Astrocyte (in vitro differentiated cells and primary cell): ENCODE data around the gene ATP2B2. TPM values are rescaled to one million over a fixed set of nuclear protein-coding genes. Genes with fewer than 3 reads are reported as not detected.

Experiments
- DNase-seq: peaks from one replicate; pipeline ENCODE4 v3.0.0-alpha.2; 2010; ENCODE audit warnings: low read depth
- FAIRE-seq: peaks from 2 replicates; lab custom pipeline; 2011; peaks lifted over from hg19 to GRCh38; lab: Jason Lieb, UNC
- H2AFZ ChIP-seq: 2 replicates; pipeline ENCODE4 v1.6.0; 2012; ENCODE audit warnings: low read depth, low read length, inconsistent platforms
- H3K27ac ChIP-seq: 2 replicates; pipeline ENCODE4 v1.5.1; 2011; ENCODE audit warnings: low read depth, low read length, inconsistent platforms
- H3K27me3 ChIP-seq: 2 replicates; pipeline ENCODE4 v1.6.0; 2011; ENCODE audit warnings: low read length, inconsistent platforms; ENCODE audit not compliant: insufficient read depth
- H3K36me3 ChIP-seq: 2 replicates; pipeline ENCODE4 v1.5.1; 2011; ENCODE audit warnings: low read length, inconsistent platforms; ENCODE audit not compliant: insufficient read depth
- H3K4me1 ChIP-seq: 2 replicates; pipeline ENCODE4 v1.5.1; 2011; ENCODE audit warnings: low read length, inconsistent platforms; ENCODE audit not compliant: insufficient read depth
- H3K4me2 ChIP-seq: 2 replicates; pipeline ENCODE4 v1.6.0; 2012; ENCODE audit warnings: low read length, inconsistent platforms
- H3K4me3 ChIP-seq: 2 replicates; pipeline ENCODE4 v1.5.1; 2011; ENCODE audit warnings: low read depth, mild to moderate bottlenecking, low read length, inconsistent platforms; ENCODE audit not compliant: insufficient read depth
- H3K79me2 ChIP-seq: 2 replicates; pipeline ENCODE4 v1.6.0; 2012; ENCODE audit warnings: mild to moderate bottlenecking, low read length, inconsistent platforms; ENCODE audit not compliant: insufficient read depth
- H3K9ac ChIP-seq: 2 replicates; pipeline ENCODE4 v1.6.0; 2012; ENCODE audit warnings: mild to moderate bottlenecking, low read length, inconsistent platforms
- H3K9me3 ChIP-seq: 2 replicates; pipeline ENCODE4 v1.5.1; 2012; ENCODE audit warnings: low read depth, mild to moderate bottlenecking, low read length, inconsistent platforms; ENCODE audit not compliant: insufficient read depth
- H4K20me1 ChIP-seq: 2 replicates; pipeline ENCODE4 v1.6.0; 2012; ENCODE audit warnings: low read length, inconsistent platforms; ENCODE audit not compliant: insufficient read depth
- H3K27ac Mint-ChIP-seq: one replicate; pipeline ENCODE4 v1.8.0; 2021; ENCODE audit warnings: mild to moderate bottlenecking, mixed read lengths; ENCODE audit not compliant: unreplicated experiment
- H3K27me3 Mint-ChIP-seq: one replicate; pipeline ENCODE4 v1.8.0; 2021; ENCODE audit warnings: low read depth, mixed read lengths; ENCODE audit not compliant: unreplicated experiment
- H3K36me3 Mint-ChIP-seq: one replicate; pipeline ENCODE4 v1.8.0; 2021; ENCODE audit warnings: low read depth, mixed read lengths; ENCODE audit not compliant: unreplicated experiment
- H3K4me1 Mint-ChIP-seq: one replicate; pipeline ENCODE4 v1.8.0; 2021; ENCODE audit warnings: low read depth, mixed read lengths; ENCODE audit not compliant: unreplicated experiment
- H3K4me3 Mint-ChIP-seq: one replicate; pipeline ENCODE4 v1.8.0; 2021; ENCODE audit warnings: mild to moderate bottlenecking, moderate library complexity, mixed read lengths; ENCODE audit not compliant: unreplicated experiment
- H3K9me3 Mint-ChIP-seq: one replicate; pipeline ENCODE4 v1.8.0; 2021; ENCODE audit warnings: mild to moderate bottlenecking, mixed read lengths; ENCODE audit not compliant: unreplicated experiment
- EZH2 ChIP-seq: IDR thresholded peaks from 2 replicates; pipeline ENCODE4 v1.6.1; 2012; ENCODE audit warnings: mild to moderate bottlenecking, low read length, inconsistent platforms; ENCODE audit not compliant: insufficient read depth
- total RNA-seq: library from RNA; stranded (reverse); gene quantifications from 2 replicates; pipeline ENCODE4 v1.2.1, GENCODE V29; 2021
- TF ChIP-seq, protein P1 (sequence below): IDR thresholded peaks from 2 replicates; pipeline ENCODE4 v1.5.1; 2011; ENCODE audit warnings: low read depth, mild to moderate bottlenecking, inconsistent platforms, low read length, moderate library complexity; ENCODE audit not compliant: insufficient read depth

Gene ATP2B2
- total RNA-seq, 1 donor from 2014 or later: 0.05 TPM

DNA sequence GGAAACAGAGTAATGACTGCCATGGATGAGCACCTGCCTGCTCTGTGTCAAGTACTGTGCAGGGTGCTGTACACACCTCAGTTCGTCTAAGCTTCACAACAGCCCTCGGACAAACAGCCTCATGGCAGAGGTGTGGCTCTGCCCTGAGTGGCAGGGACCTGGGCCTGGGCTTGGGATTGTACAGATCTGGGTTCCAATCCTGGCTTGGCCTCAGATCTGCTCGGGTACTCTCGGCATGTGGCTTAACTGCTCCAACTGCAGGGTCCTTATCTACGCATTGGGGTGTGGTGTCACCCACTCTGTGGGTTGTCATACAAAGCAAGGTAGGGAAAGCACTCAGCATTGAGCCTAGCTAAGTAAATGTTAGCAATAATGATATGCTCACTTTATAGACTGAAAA lies 137.9 kb downstream of the ATP2B2 start:
- peaks cover 18% of the 10 kb centered on the region for H3K27me3 Mint-ChIP-seq
- no peak overlapping the region for H2AFZ ChIP-seq
- H3K9me3 ChIP-seq: peaks cover 9% of the 10 kb centered on the region
- H3K27ac ChIP-seq: peak overlapping the region; percentile 80
- DNase-seq (no peak), FAIRE-seq (no peak)
- no peak overlapping the region for H3K4me3 ChIP-seq
- TF ChIP-seq, protein P1, sequence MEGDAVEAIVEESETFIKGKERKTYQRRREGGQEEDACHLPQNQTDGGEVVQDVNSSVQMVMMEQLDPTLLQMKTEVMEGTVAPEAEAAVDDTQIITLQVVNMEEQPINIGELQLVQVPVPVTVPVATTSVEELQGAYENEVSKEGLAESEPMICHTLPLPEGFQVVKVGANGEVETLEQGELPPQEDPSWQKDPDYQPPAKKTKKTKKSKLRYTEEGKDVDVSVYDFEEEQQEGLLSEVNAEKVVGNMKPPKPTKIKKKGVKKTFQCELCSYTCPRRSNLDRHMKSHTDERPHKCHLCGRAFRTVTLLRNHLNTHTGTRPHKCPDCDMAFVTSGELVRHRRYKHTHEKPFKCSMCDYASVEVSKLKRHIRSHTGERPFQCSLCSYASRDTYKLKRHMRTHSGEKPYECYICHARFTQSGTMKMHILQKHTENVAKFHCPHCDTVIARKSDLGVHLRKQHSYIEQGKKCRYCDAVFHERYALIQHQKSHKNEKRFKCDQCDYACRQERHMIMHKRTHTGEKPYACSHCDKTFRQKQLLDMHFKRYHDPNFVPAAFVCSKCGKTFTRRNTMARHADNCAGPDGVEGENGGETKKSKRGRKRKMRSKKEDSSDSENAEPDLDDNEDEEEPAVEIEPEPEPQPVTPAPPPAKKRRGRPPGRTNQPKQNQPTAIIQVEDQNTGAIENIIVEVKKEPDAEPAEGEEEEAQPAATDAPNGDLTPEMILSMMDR: no peak
- no peak for TF ChIP-seq EZH2
- H3K27me3 ChIP-seq: no peaks in the 10 kb centered on the region
- H3K4me3 Mint-ChIP-seq: no peak overlapping the region
- H3K9ac ChIP-seq: peak overlapping the region; percentile 52
- H3K9me3 Mint-ChIP-seq: peaks cover 20% of the 10 kb centered on the region
- no peaks in the 10 kb centered on the region for H3K36me3 ChIP-seq
- H4K20me1 ChIP-seq: no peaks in the 10 kb centered on the region
- H3K79me2 ChIP-seq: no peaks in the 10 kb centered on the region
- H3K4me1 Mint-ChIP-seq: peaks cover 25% of the 10 kb centered on the region
- H3K36me3 Mint-ChIP-seq: no peaks in the 10 kb centered on the region
- no peak overlapping the region for H3K27ac Mint-ChIP-seq
- peak overlapping the region; percentile 68 for H3K4me2 ChIP-seq
- peaks cover 28% of the 10 kb centered on the region for H3K4me1 ChIP-seq

DNA sequence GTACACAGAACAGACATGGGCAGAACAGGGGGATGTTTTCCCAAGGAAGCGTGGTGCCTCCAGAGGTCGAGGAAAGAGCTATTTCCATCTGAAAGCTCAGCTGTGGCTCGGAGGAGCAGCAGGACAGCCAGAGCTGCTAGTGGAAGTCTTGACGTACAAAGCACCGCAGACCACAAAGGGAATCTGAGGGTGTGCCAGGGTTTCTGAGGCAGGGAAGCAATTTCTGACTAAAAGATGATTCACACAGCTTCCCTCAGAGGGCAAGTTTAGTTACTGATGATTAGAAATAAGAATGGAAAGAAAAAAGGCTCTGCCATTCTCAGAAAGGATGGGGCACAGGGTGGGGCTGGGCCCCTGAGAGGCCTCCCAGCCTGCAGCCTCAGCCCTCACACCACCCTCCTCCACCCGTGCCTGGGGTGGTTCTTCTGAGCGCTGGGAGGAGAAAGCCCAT lies 138.7 kb downstream of the ATP2B2 start:
- Histone ChIP-seq H3K79me2 (no peaks in the 10 kb centered on the region), H4K20me1 (no peaks in the 10 kb centered on the region), H3K4me3 (no peak overlapping the region), H2AFZ (peak overlapping the region; percentile 7), H3K27me3 (no peaks in the 10 kb centered on the region), H3K4me1 (peaks cover 28% of the 10 kb centered on the region), H3K36me3 (no peaks in the 10 kb centered on the region), H3K4me2 (peak overlapping the region; percentile 69), H3K27ac (peak overlapping the region; percentile 80), H3K9me3 (peaks cover 9% of the 10 kb centered on the region), H3K9ac (peak overlapping the region; percentile 67)
- H3K36me3 Mint-ChIP-seq: no peaks in the 10 kb centered on the region
- peaks cover 18% of the 10 kb centered on the region for H3K9me3 Mint-ChIP-seq
- H3K27ac Mint-ChIP-seq: peak overlapping the region; percentile 48
- peaks cover 23% of the 10 kb centered on the region for H3K27me3 Mint-ChIP-seq
- no peak overlapping the region for H3K4me3 Mint-ChIP-seq
- no peak for TF ChIP-seq EZH2
- TF ChIP-seq, protein P1: no peak
- DNase-seq (peak; percentile 99), FAIRE-seq (peak; percentile 86)
- H3K4me1 Mint-ChIP-seq: peaks cover 25% of the 10 kb centered on the region

DNA sequence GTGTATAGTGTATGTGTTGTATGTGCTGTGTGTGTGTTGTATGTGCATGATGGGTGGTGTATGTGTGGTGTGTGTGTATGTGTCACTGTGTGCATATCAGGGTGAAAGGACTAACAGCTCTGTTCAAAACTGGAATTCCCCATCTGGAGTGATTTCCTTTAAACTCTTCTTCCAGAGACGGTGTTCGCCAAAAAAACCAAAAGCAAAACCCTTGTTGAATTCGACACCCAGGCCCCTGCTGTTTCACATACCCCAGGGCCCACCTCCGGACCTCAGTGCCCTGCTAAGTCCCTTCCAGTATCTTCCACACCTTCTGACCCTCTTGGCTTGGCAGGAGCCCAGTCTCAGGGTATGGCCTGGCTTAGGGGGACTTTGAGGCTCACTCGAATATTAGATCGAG lies 139.6 kb downstream of the ATP2B2 start:
- Histone ChIP-seq H3K4me2 (peak overlapping the region; percentile 69), H4K20me1 (no peaks in the 10 kb centered on the region), H2AFZ (no peak overlapping the region), H3K4me1 (peaks cover 28% of the 10 kb centered on the region), H3K36me3 (no peaks in the 10 kb centered on the region), H3K9ac (peak overlapping the region; percentile 67), H3K9me3 (peaks cover 4% of the 10 kb centered on the region), H3K79me2 (no peaks in the 10 kb centered on the region), H3K4me3 (no peak overlapping the region), H3K27me3 (no peaks in the 10 kb centered on the region), H3K27ac (peak overlapping the region; percentile 80)
- FAIRE-seq (no peak), DNase-seq (peak; percentile 69)
- peaks cover 12% of the 10 kb centered on the region for H3K9me3 Mint-ChIP-seq
- peaks cover 32% of the 10 kb centered on the region for H3K27me3 Mint-ChIP-seq
- no peak overlapping the region for H3K4me3 Mint-ChIP-seq
- H3K4me1 Mint-ChIP-seq: peaks cover 22% of the 10 kb centered on the region
- H3K27ac Mint-ChIP-seq: no peak overlapping the region
- H3K36me3 Mint-ChIP-seq: no peaks in the 10 kb centered on the region
- TF ChIP-seq, protein P1: no peak
- TF ChIP-seq EZH2: no peak
